SU-DHL-6 (cell line): ENCODE data around the gene CHRNA4.

Source experiments
- CTCF ChIP-seq: fragments of 200-600 bp; sonication (generic); IDR thresholded peaks from one replicate; pipeline ENCODE4 v1.5.1; 2017; ENCODE audit warnings: antibody characterized with exemption, mild to moderate bottlenecking, low read length, moderate library complexity; ENCODE audit not compliant: insufficient read depth, poor library complexity, severe bottlenecking
- EZH2phosphoT487 ChIP-seq: fragments of 200-600 bp; sonication (generic), shearing (Covaris generic); conservative IDR thresholded peaks from 2 replicates; pipeline ENCODE4 v1.6.1; 2018; ENCODE audit warnings: mild to moderate bottlenecking, antibody characterized with exemption, low read length, moderate library complexity, mixed read lengths

GRCh38 chr20:63295018-63295417, 66.1 kb downstream of the CHRNA4 start:
- no peak for TF ChIP-seq CTCF
- TF ChIP-seq EZH2phosphoT487, result no peak
